Measurements from ENCODE around the gene IQCE. TPM values are rescaled to one million over a fixed set of nuclear protein-coding genes. Genes with fewer than 3 reads are reported as not detected.

The IQCE gene
- total RNA-seq, 2 experiments from 2014 or later: 6.6 to 9.4 TPM

- Mint-ChIP-seq H3K4me3 (no peak overlapping the region), H3K36me3 (ENCODE audit: low read depth) (peaks cover 2% of the 10 kb centered on the region), H3K27ac (no peak overlapping the region), H3K4me1 (ENCODE audit: low read depth) (peaks cover 8% of the 10 kb centered on the region), H3K27me3 (ENCODE audit: low read depth) (no peaks in the 10 kb centered on the region), H3K9me3 (no peaks in the 10 kb centered on the region)
- CTCF ChIA-PET: interaction anchor here (0.7 kb wide), 1 partner anchor 117 kb away, joined by 3 read pairs; no protein-coding TSS in a partner anchor
- DNase-seq: no peak
- intact Hi-C loops (cut with micrococcal nuclease): loop anchor here (1.0 to 5.0 kb wide), 2 partner anchors 91 to 116 kb away; no protein-coding TSS in a partner anchor
These were observed 9.9 kb downstream of the IQCE start for GRCh38 chr7:2568521-2569223.

GRCh38 chr7:2569421-2569820, 10.6 kb downstream of the IQCE start:
- H3K27ac Mint-ChIP-seq: no peak overlapping the region
- intact Hi-C loops (cut with micrococcal nuclease): loop anchor here (5.0 kb wide), 1 partner anchor 117 kb away; no protein-coding TSS in a partner anchor
- no peaks in the 10 kb centered on the region for H3K27me3 Mint-ChIP-seq (ENCODE audit: low read depth)
- no peak for DNase-seq
- H3K9me3 Mint-ChIP-seq: no peaks in the 10 kb centered on the region
- CTCF ChIA-PET: no interaction called here
- peaks cover 2% of the 10 kb centered on the region for H3K36me3 Mint-ChIP-seq (ENCODE audit: low read depth)
- H3K4me3 Mint-ChIP-seq: no peak overlapping the region
- H3K4me1 Mint-ChIP-seq (ENCODE audit: low read depth): peaks cover 8% of the 10 kb centered on the region

- no peaks in the 10 kb centered on the region for H3K27me3 Mint-ChIP-seq (ENCODE audit: low read depth)
- H3K36me3 Mint-ChIP-seq (ENCODE audit: low read depth): peaks cover 2% of the 10 kb centered on the region
- intact Hi-C loops (cut with micrococcal nuclease): no loop called here
- H3K4me3 Mint-ChIP-seq: no peak overlapping the region
- H3K27ac Mint-ChIP-seq: no peak overlapping the region
- peaks cover 8% of the 10 kb centered on the region for H3K4me1 Mint-ChIP-seq (ENCODE audit: low read depth)
- CTCF ChIA-PET: no interaction called here
- no peak for DNase-seq
- no peaks in the 10 kb centered on the region for H3K9me3 Mint-ChIP-seq
These were observed 11.2 kb downstream of the IQCE start for GRCh38 chr7:2570021-2570420.

- peaks cover 8% of the 10 kb centered on the region for H3K4me1 Mint-ChIP-seq (ENCODE audit: low read depth)
- H3K9me3 Mint-ChIP-seq: no peaks in the 10 kb centered on the region
- no peaks in the 10 kb centered on the region for H3K27me3 Mint-ChIP-seq (ENCODE audit: low read depth)
- CTCF ChIA-PET: no interaction called here
- peaks cover 5% of the 10 kb centered on the region for H3K36me3 Mint-ChIP-seq (ENCODE audit: low read depth)
- DNase-seq: no peak
- intact Hi-C loops (cut with micrococcal nuclease): no loop called here
- no peak overlapping the region for H3K4me3 Mint-ChIP-seq
- H3K27ac Mint-ChIP-seq: no peak overlapping the region
These were observed 12.6 kb downstream of the IQCE start for GRCh38 chr7:2571409-2571808.

- H3K27me3 Mint-ChIP-seq (ENCODE audit: low read depth): no peaks in the 10 kb centered on the region
- DNase-seq: no peak
- peaks cover 5% of the 10 kb centered on the region for H3K36me3 Mint-ChIP-seq (ENCODE audit: low read depth)
- H3K4me1 Mint-ChIP-seq (ENCODE audit: low read depth): peaks cover 6% of the 10 kb centered on the region
- H3K9me3 Mint-ChIP-seq: no peaks in the 10 kb centered on the region
- CTCF ChIA-PET: no interaction called here
- intact Hi-C loops (cut with micrococcal nuclease): no loop called here
- no peak overlapping the region for H3K27ac Mint-ChIP-seq
- H3K4me3 Mint-ChIP-seq: no peak overlapping the region
These were observed 13.5 kb downstream of the IQCE start for GRCh38 chr7:2572101-2572842.

- Mint-ChIP-seq H3K4me1 (ENCODE audit: low read depth) (peaks cover 4% of the 10 kb centered on the region), H3K27ac (no peak overlapping the region), H3K27me3 (ENCODE audit: low read depth) (no peaks in the 10 kb centered on the region), H3K4me3 (no peak overlapping the region), H3K36me3 (ENCODE audit: low read depth) (peaks cover 5% of the 10 kb centered on the region), H3K9me3 (no peaks in the 10 kb centered on the region)
- DNase-seq: no peak
- intact Hi-C loops (cut with micrococcal nuclease): no loop called here
- CTCF ChIA-PET: interaction anchor here (0.6 kb wide), 1 partner anchor 101 kb away, joined by 3 read pairs; no protein-coding TSS in a partner anchor
These were observed 15.0 kb downstream of the IQCE start for GRCh38 chr7:2573761-2574160.

- H3K27ac Mint-ChIP-seq: no peak overlapping the region
- H3K4me3 Mint-ChIP-seq: no peak overlapping the region
- no peak for DNase-seq
- CTCF ChIA-PET: no interaction called here
- intact Hi-C loops (cut with micrococcal nuclease): no loop called here
- H3K36me3 Mint-ChIP-seq (ENCODE audit: low read depth): peaks cover 5% of the 10 kb centered on the region
- H3K9me3 Mint-ChIP-seq: no peaks in the 10 kb centered on the region
- no peaks in the 10 kb centered on the region for H3K27me3 Mint-ChIP-seq (ENCODE audit: low read depth)
- H3K4me1 Mint-ChIP-seq (ENCODE audit: low read depth): peaks cover 4% of the 10 kb centered on the region
These were observed 16.4 kb downstream of the IQCE start for GRCh38 chr7:2575046-2575732.

- H3K9me3 Mint-ChIP-seq: no peaks in the 10 kb centered on the region
- CTCF ChIA-PET: interaction anchor here (0.7 kb wide), 1 partner anchor 163 kb away, joined by 4 read pairs; no protein-coding TSS in a partner anchor
- DNase-seq: no peak
- intact Hi-C loops (cut with micrococcal nuclease): no loop called here
- peaks cover 4% of the 10 kb centered on the region for H3K4me1 Mint-ChIP-seq (ENCODE audit: low read depth)
- H3K36me3 Mint-ChIP-seq (ENCODE audit: low read depth): peaks cover 5% of the 10 kb centered on the region
- H3K27me3 Mint-ChIP-seq (ENCODE audit: low read depth): no peaks in the 10 kb centered on the region
- no peak overlapping the region for H3K4me3 Mint-ChIP-seq
- no peak overlapping the region for H3K27ac Mint-ChIP-seq
These were observed 17.1 kb downstream of the IQCE start for GRCh38 chr7:2575733-2576340.

GRCh38 chr7:2576742-2577491, 18.1 kb downstream of the IQCE start:
- CTCF ChIA-PET: no interaction called here
- Mint-ChIP-seq H3K4me3 (no peak overlapping the region), H3K9me3 (no peaks in the 10 kb centered on the region), H3K27ac (no peak overlapping the region), H3K36me3 (ENCODE audit: low read depth) (peaks cover 5% of the 10 kb centered on the region), H3K4me1 (ENCODE audit: low read depth) (peaks cover 4% of the 10 kb centered on the region), H3K27me3 (ENCODE audit: low read depth) (no peaks in the 10 kb centered on the region)
- intact Hi-C loops (cut with micrococcal nuclease): no loop called here
- DNase-seq: no peak

- no peaks in the 10 kb centered on the region for H3K4me1 Mint-ChIP-seq (ENCODE audit: low read depth)
- no peaks in the 10 kb centered on the region for H3K9me3 Mint-ChIP-seq
- CTCF ChIA-PET: no interaction called here
- H3K4me3 Mint-ChIP-seq: no peak overlapping the region
- DNase-seq: no peak
- H3K27me3 Mint-ChIP-seq (ENCODE audit: low read depth): no peaks in the 10 kb centered on the region
- H3K36me3 Mint-ChIP-seq (ENCODE audit: low read depth): peaks cover 3% of the 10 kb centered on the region
- no peak overlapping the region for H3K27ac Mint-ChIP-seq
- intact Hi-C loops (cut with micrococcal nuclease): no loop called here
These were observed 19.3 kb downstream of the IQCE start for GRCh38 chr7:2577914-2578680.

- Mint-ChIP-seq H3K4me3 (no peak overlapping the region), H3K9me3 (no peaks in the 10 kb centered on the region), H3K27ac (no peak overlapping the region), H3K27me3 (ENCODE audit: low read depth) (no peaks in the 10 kb centered on the region), H3K36me3 (ENCODE audit: low read depth) (peaks cover 5% of the 10 kb centered on the region), H3K4me1 (ENCODE audit: low read depth) (no peaks in the 10 kb centered on the region)
- intact Hi-C loops (cut with micrococcal nuclease): no loop called here
- CTCF ChIA-PET: no interaction called here
- DNase-seq: no peak
These were observed 21.9 kb downstream of the IQCE start for GRCh38 chr7:2580636-2581035.

Measured in activated naive CD4-positive, alpha-beta T cell treated with anti-CD3 and anti-CD28 coated beads for 36 hours (primary cell).